ENCODE measurements around the gene PIN4.

DNA sequence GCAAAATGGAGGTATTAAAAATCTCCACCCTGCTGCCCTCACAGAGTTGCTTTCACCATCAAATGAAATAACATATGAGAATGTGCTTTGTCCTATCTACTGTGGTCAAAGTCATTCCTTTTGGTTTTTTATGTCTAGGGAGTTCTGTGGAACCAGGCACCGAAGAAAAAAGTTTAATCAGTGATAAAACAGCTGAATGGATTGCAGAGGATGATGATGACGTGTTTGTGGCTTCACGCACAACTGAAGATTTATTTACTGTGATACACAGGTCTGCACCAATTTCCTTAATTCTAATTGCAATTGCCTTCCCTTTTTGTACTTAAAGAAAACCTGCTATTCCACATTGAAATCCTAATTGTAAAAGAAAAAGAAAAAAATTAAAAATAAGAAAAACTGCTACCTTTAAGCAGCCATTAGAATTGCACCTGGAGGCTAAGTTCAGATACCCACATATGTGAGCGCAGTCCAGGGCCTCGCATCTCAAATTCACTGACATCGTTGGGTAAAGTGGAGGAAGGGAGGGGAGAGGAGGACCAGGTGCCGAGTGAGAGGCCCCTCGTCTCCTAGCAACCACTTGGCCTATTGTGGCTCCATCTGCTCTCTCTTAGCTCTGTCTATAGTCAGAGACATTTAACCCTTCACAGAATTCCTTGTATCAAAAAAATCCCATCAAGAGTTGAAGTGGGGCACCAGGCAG is 39.3 kb upstream of the PIN4 start:
- TF ChIP-seq, protein P1, sequence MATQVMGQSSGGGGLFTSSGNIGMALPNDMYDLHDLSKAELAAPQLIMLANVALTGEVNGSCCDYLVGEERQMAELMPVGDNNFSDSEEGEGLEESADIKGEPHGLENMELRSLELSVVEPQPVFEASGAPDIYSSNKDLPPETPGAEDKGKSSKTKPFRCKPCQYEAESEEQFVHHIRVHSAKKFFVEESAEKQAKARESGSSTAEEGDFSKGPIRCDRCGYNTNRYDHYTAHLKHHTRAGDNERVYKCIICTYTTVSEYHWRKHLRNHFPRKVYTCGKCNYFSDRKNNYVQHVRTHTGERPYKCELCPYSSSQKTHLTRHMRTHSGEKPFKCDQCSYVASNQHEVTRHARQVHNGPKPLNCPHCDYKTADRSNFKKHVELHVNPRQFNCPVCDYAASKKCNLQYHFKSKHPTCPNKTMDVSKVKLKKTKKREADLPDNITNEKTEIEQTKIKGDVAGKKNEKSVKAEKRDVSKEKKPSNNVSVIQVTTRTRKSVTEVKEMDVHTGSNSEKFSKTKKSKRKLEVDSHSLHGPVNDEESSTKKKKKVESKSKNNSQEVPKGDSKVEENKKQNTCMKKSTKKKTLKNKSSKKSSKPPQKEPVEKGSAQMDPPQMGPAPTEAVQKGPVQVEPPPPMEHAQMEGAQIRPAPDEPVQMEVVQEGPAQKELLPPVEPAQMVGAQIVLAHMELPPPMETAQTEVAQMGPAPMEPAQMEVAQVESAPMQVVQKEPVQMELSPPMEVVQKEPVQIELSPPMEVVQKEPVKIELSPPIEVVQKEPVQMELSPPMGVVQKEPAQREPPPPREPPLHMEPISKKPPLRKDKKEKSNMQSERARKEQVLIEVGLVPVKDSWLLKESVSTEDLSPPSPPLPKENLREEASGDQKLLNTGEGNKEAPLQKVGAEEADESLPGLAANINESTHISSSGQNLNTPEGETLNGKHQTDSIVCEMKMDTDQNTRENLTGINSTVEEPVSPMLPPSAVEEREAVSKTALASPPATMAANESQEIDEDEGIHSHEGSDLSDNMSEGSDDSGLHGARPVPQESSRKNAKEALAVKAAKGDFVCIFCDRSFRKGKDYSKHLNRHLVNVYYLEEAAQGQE (IDR thresholded peaks at IDR 0.05; ENCODE audit: unreplicated experiment): no peak
- no peak for TF ChIP-seq CTCF (conservative IDR thresholded peaks at IDR 0.05; ENCODE audit: low read depth in 2 of 2)
- no peak for TF ChIP-seq POLR2AphosphoS5 (IDR thresholded peaks at IDR 0.05; ENCODE audit: low read depth)
- TF ChIP-seq EZH2 (IDR thresholded peaks at IDR 0.05; ENCODE audit: low read depth, unreplicated experiment): no peak
- TF ChIP-seq STAT1 (IDR thresholded peaks at IDR 0.05; ENCODE audit: unreplicated experiment): no peak
- TF ChIP-seq ZNF331 (CRISPR knock-in tag; IDR thresholded peaks at IDR 0.05; ENCODE audit: low read depth): no peak
- no peak for TF ChIP-seq CREB1 (CRISPR knock-in tag; IDR thresholded peaks at IDR 0.05; ENCODE audit: low read depth)
- TF ChIP-seq EZH2phosphoT487 (IDR thresholded peaks at IDR 0.05; ENCODE audit: unreplicated experiment): no peak

Measured in GM23338 (cell line).